ENCODE results near the gene SORBS1.

The SORBS1 gene

DNA sequence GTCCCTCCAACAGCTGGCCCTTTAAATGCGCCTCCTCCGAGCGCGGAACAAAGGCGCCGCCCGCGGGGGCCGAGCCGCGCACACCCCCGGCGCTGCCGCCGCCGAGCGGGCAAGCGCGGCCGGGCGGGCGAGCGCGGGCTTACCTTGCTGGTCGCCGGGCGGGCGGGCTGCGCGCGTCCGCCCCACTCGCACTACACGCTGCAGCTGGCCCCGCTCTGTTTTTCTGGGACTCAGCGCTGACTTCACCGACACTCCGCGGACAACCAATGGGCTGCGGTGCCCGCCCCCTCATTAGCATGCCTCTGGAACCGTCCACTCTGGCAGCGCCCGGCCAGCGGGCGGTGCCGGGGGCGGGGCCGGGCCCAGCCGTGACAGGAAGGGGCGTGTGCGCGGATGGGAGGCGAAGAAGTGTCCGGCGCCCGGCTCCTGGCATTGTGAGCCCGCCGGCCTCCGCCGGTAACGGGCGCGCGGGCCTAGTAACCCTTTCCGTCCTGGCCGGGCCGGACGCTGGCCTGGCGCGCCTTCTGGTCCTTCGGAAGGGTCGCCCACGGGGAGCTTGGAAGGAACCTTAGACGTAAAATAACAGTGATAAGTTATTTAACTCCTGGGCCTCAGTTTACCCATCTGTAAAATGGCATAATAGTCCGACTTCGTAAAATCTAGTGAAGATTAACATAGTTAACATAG lies at the start of gene SORBS1:
TSS of gene SORBS1 (minus strand) at position 195 of the 687 bp plus-strand sequence. CDS start 120,236 bp downstream, outside the sequence.
- peak; percentile 96 for DNase-seq

DNA sequence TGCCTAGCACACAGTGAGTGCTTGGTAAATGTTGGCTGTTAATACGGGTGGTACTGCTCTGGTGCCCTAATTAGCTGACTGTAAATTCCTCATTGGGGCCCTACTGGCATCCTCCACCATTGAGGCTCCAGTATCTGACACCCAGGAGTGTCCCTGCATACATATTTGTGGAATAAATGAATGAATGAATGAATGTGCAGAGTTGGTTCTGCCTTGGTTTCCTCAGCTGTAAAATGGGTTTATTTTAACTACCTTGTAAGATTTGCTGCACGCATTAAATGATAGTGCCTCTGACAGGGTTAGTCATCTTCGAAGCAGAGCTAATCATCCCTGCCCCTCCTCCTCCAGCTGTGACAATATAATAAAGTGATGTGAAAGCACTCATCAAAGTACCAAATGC lies 49.6 kb upstream of the SORBS1 start:
- DNase-seq, result no peak

DNA sequence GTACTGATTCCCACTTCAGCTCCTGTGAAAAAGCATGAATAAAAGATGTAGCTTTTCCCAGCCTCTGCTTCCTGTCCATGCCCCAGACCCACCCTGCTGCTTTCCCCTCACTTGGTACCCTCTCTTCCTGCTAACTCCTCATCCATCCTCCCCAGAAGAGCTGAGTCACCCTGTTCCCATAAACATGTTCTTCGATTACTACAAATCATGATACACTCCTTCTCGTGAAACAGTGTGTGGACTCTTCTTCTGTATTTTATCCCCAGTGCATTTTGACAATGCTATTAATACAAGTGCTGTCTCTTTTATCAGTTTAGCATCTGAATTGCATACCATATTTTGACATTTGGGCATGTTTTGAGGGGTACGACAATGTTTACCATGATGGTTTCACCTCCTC lies 45.8 kb upstream of the SORBS1 start:
- no peak for DNase-seq

DNA sequence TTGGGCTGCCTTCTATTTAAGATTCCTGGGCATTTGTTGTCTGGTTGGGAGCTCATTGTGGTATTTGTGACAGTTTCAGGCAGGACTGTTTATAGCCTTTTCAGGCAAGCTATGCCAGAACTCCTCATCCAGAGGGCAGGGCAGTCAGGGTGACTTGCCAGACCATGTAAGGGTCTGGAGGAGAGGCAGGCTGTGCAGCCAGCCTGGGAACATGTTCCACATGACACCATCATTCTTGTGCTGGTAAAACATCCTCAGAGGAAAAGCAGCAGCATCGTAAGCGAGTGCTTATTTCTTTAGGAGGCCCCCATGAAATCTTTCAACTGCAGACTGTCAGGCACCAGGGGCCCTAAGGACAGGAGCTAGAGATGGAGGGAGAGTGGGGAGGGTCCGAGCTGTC lies 44.0 kb upstream of the SORBS1 start:
- no peak for DNase-seq

DNA sequence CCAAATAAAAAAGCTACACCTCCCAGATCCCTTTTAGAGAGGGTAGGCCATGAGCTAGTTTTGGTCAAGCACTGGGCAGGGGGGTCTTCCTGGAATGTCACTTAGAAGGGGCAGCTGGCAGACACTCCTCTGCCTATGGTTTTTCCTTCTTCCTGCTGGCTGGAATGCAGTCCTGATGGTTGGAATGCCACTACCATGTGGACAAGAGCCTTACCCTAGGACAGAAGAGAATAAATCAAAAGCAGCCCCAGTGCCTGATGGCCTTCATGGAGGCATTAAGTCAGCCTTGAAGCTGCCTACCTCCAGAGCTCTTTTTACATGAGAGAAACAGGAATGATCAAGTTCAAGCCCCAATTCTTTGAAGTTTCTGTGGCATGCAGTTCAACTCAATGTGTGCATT lies 43.5 kb upstream of the SORBS1 start:
- DNase-seq, result no peak

DNA sequence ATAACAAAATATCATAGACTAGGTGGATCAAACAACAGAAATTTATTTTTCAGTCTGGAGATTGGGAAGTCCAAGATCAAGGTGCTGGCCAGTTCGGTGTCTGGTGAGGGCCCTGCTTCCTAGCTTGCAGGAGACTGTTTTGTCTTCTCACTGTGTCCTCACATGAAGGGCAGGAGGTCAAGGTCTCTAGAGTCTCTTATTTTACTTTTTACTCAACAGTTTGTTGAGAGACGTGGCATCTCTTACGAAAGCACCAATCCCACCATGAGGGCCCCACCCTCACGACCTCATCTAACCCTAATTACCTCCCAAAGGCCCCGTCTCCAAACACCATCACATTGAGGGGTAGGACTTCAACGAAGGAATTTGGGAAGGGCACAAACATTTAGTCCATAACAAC lies 41.2 kb upstream of the SORBS1 start:
- DNase-seq, result no peak

DNA sequence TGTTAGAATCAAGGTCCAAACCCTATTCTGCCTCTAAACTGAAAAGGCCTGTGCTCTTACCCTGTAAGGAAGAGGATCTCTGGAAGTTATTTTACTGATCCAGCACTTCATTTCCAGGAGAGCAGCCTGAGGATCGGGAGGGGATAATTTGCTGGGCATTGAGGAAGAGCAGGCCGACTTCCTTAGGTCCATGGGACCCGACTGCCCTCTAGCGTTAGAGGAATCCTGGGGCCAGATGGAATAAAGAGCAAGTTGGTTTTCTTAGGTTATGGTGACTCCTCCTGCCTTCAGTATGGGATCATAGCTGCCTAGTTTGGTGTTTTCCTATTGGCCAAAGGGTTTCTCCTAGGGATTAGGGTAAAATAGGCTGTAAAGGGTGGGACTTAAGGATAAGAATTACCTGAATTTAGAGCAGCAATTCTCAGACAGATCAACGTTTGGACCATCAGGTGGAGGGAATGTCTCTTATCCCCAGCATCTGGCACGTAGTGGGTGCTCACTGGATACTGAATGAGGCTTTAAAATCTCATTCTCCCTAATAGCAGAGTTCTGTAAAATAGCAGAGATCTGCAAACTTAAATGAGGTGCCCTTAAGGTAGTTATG lies 40.0 kb upstream of the SORBS1 start:
- peak; percentile 88 for DNase-seq

DNA sequence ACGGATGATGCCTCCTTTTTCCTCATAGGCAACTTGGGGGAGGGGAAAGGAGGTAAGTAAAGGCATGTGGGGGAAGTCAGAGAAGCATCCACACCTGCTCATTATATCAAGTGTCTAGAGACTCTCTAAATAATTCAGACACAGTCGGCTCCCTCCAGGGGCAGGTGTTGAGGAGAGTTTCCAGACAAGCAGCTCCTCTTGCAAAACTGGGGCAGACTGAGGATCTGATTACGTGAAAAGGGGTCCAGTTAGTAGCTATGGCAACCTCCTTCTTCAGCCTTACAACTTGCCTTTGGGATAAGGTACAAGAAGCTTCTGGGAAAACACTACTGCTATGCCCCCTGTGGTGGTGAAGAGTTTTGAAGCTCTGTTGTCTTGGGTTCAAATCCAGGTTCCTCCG lies 39.0 kb upstream of the SORBS1 start:
- peak; percentile 10 for DNase-seq

DNA sequence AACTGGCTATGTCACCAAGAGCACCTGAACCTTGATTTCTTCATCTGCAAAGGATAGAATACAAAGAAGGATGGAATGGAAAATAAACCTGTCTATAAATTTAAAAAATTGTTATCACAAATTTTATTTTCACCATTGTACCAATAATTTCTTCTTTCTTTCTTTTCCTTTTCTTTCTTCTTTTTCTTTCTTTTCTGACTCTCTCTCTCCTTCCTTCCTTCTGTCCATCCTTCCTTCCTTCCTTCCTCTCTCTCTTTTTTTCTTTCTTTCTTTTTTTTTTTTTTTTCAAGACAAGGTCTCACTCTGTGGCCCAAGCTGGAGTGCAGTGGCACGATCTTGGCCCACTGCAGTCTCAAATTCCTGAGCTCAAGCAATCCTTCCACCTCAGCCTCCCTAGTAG lies 36.6 kb upstream of the SORBS1 start:
- no peak for DNase-seq

DNA sequence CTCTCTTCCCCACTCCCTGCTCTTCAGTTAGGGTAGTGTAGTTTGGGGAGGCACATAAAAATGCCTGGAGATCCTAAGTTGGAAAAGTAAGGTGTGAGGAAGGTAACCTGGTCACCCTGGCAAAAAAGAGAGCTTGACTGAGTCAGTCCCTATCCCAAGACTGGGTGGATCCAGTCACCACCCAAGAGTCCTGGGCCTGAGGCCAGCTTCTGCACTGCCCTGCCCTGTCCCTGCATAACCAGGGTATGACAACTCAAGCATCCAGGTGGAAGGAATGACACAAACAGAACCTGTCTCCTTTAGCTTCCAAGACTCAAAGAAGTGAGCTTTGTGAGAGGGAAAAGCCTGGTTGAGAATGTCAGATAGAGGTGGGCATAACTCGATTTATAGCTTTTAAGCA lies 26.9 kb upstream of the SORBS1 start:
- DNase-seq, result no peak

DNA sequence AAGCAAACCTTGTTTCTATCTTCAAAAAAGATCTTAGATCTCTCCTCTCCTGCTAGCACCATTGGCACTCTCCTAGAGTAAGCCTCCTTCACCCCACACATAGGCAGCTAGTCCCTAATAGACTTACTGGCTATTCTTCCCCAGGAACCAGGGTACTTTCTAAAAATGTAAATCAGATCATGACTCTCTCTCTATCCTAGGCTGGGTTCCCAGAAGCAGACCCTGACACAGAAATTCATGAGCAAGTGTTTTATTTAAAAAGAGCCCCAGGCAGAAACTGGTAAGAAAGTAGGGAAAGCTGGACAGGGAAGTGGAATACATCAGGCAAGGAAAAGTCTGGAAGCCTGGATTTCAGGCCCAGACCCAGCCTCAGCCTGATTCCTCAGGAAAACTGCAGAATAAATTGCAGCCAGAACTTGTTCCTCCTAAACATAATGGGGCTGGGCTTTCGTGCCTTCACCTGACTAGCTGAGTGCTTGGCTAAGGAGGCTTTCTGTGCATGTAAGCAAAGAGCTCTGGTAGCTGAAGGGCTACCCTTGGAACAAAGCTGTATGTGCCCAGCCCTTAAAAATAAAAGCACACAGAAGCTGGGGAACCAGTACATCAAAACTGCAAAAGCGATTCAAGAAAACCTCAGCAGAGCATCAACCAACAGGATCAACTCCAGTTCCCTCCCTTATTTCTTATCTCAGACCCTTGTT lies 18.8 kb upstream of the SORBS1 start:
- no peak for DNase-seq

DNA sequence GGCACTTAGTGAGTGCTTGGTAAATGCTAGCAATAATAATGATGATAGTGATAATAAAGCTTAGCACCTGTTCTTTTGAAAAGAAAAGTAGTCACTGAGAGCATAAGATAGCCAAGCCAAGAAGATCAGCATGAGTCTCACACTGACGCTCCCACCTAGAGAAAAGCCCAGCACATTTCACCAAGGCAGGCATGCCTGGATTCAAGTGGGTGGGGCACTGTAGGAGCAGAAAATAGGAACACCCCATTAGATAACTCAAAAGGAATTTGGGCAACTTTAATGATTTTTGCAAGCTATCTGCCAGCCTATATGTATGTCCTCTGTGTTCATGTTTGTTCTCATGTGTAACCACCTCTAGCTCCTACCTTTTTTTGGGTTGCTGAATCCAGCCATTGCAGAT lies 18.1 kb upstream of the SORBS1 start:
- DNase-seq, result no peak

DNA sequence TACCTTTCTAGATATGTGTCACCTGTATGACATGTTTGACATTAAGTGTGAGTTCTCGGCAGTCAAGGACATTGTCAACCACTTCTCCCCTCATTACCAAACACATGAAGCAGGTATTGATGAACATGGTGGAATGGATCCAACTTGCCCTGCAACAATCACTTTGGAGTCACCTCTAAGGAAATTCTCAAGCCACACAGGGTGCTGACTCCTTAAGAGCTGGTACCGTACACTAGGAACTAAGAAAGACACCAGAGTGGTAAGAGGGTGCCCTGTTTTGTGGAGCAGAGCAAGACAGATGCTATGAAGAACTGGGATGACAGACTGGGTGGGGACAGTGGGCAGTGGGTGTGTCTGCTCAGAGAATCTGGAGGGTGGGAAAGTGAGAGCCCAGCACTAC lies 17.4 kb upstream of the SORBS1 start:
- DNase-seq, result no peak

DNA sequence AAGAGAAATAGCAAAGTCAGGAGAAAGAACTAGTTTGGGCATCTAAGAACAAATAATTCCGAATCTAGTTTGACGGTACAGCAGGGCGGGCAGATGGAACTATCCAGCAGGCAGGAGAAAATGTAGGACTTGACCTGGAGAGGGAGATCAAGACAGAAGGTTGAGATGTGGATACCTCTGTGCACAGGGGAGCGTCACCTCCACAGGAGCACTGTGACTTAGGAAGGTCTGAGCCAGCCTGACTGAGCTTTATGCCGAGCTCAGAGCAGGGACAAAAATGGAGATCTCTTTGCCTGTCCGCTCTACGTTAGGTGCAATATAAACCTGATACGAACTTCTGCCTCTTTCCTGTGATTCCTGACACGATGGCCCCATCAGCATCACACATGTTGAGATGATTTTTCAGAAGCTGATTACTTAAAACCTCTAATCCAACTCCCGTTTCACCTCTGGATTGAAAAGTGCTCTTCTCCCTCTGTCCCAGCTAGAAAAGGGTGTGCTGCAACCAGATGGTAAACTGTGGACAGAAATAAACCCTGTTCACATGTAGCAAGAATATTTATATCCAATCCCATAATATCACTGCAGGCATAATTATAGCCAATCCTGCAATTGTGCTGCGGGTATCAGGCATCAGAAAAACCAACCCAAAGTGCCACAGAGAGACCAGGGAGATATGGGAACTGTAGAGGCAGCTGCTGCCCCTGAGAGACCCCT lies 13.6 kb upstream of the SORBS1 start:
- DNase-seq, result no peak

DNA sequence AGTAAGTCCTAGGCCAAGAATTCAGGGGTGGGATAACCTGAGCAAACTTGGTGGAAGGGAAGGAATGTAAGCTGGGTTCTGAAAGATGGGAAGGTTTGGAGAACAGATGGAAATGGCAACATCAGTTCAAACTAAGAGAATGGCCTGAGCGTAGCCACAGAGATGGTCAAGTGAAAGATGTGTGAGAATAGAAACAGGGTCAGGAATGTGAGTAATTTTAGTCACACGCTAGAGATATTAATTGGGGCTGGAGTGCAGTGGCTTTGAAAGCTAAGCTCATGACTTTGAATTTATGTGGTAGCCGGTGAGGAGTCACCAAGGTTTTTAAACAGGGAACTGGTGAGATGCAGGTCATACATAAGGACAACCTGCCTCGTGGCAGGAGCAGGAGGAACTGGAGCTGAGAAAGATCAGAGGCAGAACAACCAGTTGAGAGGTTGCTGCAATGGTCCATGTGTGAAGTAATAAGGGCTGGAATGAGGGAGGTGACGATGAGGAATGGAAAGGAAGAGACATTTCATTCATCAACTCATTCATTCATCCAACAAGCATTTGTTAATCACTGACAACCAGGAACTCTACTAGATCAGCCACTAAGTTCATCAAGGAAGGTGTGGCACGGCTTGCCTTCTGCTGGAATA lies 12.9 kb upstream of the SORBS1 start:
- DNase-seq, result no peak

DNA sequence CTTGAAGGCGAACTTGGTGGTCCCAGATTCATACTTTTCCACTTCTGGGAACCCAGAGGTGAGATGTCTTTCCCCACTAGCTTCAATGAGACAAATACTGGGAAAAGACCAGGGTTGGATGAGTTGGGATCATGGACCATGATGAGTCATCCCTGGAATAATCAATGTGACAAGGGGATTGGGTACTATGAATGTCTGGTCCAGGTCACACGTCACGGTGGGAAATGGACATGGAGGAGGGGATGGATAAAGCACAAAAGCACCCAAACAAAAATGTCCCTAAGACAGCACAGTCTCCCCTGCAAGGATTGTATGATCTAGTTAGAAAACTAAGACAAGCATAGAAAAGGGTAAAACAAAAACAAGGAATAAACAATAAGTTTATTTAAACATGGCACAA lies 12.4 kb upstream of the SORBS1 start:
- DNase-seq, result no peak

DNA sequence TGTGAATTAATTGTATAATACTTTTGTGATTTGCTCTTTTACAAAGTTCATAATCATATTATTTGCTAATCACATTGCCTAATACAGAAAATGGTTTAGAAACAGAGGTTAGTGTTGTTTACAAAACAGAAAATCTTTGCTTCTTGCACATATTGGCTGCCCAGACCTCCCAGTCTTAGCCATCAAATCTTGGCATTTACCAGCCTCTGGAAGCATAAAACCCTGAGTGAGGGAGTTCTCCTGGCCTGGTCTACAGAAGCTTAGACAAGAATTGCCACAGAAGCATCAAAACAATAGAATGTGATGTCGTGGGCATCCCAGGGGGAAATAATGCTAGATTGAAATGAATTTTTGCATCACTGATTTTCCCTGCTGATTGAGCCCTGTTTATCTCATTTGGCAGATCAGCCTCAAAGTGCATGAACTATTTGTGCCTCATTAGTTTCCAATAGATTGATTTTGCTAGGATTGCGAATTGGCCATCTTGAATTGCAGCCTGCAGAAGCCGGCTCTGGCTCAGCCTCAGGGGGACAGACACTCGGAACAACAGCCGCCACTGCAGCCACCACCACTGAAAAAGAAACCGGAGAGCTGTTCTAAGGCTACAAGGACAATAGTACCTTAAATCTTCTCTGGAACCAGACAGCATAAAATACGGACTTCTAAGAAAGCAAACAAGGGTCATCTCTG lies 11.1 kb upstream of the SORBS1 start:
- peak; percentile 2 for DNase-seq

DNA sequence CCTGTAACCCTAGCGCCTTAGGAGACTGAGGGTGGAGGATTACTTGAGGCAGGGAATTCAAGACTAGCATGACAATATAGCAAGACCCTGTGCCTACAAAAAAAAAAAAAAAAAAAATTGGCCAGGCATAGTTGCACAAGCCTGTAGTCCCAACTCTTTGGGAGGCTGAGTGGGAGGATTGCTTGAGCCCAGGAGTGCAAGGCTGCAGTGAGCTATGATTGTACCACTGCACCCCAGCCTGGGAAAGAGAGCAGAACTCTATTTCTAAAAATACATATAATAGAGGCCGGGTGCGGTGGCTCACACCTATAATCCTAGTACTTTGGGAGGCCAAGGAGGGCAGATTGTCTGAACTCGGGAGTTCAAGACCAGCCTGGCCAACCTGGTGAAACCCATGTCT lies 10.2 kb upstream of the SORBS1 start:
- no peak for DNase-seq

DNA sequence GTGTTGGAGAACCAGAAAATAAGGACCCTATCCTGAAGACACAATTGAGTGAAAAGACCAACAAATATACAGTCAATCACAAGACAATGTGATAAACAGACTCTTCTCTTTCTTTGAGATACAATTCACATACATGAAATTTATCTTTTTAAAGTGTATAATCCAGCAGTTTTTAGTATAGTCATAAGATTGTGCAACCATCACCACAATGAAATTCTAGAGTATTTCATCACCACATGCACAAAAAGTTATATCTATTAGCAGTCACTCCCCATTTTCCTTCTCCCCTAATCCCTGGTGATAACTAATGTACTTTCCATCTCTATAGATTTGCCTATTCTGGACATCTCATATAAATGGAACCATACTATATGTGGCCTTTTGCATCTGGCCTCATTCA lies 8.2 kb upstream of the SORBS1 start:
- no peak for DNase-seq

DNA sequence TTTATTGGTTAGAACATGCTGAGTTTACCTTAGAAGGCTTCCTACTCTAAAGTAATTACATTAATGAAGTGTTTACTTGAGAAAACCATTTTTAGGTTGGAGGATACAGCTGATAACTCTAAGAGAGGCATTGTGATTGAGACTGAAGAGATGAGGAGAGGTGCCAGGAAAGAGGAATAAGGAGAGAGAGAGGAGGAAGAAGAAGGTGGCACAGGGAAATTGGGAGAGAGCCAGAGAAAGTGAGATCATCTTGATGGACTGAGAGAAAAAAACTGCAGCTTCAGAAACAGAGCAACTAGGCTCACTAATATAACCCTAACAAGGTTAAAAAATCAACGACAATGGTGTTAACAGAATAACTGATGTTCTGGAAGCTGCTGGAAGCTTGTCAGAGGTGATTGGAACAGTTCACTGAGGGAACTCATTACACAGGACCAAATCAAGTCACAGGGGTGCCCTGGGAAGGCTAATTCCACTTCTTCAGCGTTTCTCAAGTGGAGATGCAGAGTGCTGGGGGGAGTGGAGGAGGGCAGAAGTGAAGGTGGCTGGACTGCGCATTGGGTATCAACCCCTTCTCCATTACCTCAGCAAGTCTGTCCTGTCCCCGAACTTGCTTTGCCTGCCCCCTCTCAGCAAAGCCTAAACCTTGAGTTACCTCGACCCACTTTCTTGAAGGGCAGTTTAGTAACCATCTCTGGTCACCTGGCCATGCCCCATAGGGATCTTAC lies 6.9 kb upstream of the SORBS1 start:
- peak; percentile 29 for DNase-seq

DNA sequence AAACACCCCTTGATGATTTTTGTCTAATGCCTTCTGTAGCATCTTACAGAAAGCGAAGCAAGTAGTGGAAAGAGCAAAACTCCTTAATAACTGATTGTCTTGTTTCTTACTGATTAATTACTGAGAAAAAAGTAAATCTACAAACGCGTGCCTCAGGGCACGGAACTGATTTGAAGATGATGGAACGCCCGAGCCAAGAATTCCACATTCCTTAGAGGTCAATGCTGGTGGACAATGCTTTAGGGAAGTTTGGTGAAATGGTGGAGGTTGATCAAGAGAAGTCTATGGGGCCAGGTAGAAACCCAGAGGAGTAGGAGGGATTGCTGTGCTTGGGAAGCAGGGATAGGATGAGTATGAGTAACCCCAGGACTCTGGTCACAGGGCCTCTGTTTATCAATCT lies 5.0 kb upstream of the SORBS1 start:
- DNase-seq, result no peak

DNA sequence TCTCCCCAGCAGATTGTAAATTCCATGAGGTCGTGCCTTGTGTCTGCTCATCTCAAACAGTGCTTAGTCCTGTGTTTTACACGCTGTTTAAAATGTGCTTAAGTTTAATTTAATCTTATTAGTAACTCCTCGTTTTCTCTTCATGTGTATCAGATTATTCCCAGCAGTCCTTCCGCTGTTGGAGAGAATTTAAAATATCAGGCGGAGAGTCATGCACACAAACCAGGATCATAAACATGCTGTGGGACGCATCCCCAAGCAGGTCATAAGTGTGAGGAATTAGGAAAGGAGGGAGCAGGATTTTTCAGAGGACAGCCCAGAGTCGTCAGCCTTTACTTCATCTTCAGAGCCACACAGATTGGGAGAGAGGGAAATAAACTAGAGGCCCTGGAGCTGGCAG lies 4.2 kb upstream of the SORBS1 start:
- no peak for DNase-seq

Measured in NCI-H69 (cell line).